ENCODE results near the gene ZC2HC1B.

The ZC2HC1B gene

DNA sequence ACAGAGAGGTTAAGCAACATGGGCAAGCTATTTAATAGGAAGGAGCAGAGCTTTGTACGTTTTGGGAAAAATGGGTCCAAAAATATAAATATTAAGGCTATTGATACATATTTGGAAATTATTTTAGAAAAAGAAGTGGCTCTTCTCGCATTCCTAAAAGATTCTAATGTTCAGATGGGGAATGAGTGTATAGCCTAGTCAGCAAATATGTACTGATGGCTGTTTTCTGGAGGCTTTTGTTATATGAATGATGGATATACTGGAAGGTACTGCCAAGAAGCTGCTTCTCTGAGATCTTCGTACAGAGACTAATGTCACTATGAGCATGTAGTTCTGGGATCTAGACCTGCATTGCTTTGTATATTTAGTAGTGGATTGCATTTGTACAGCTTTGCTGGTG, 72.1 kb downstream of the ZC2HC1B start:
- no peak for DNase-seq

GRCh38 chr6:143936778-143937667, 72.7 kb downstream of the ZC2HC1B start:
- DNase-seq = no peak

GRCh38 chr6:143937668-143937970, 73.3 kb downstream of the ZC2HC1B start:
- no peak for DNase-seq

DNA sequence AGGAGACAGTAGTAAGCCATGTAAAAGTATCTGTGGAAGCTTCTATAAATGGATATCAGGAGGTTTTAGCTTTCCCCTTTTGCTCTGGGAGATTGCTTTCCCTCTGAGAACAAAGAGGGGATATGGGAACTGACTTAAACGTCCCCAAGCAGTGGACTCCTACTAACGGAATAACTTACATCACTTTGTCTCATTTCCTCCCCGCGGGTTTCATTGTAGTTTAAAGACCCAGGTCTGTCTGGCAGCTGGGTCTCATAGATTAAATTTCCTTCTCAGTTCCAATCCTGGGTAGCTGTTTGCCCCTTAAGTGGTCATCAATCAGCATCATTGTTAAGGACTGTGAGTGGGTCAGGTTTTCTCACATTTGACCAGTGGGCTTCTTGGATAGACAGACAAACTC, 75.1 kb downstream of the ZC2HC1B start:
- DNase-seq = no peak

DNA sequence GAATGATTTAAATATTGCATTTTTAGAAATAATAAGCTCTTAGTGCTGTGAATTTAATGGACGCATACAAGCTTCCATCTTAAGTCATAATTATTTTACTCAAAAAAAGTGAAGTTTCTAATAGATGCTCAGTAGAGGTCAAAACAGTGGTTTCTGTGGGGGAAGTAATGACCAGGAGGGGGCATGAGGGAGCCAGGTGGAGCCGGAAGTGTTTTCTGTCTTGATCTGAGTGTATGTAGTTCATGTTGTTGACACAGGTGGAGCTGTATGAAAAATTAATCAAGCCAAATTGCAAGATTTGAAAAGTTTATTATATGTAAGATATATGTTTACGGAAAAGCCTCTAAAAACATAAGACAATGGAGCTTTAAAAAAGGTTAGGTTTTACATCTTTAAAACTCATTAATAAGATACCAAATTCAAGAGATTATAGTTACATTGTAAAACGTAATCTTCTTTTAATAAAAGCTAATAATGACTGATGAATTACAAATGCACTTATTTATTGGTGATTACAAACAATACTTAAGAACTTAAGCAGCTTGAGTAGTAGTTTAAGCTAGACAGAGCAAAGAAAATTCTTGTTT, 75.8 kb downstream of the ZC2HC1B start:
- DNase-seq = no peak

DNA sequence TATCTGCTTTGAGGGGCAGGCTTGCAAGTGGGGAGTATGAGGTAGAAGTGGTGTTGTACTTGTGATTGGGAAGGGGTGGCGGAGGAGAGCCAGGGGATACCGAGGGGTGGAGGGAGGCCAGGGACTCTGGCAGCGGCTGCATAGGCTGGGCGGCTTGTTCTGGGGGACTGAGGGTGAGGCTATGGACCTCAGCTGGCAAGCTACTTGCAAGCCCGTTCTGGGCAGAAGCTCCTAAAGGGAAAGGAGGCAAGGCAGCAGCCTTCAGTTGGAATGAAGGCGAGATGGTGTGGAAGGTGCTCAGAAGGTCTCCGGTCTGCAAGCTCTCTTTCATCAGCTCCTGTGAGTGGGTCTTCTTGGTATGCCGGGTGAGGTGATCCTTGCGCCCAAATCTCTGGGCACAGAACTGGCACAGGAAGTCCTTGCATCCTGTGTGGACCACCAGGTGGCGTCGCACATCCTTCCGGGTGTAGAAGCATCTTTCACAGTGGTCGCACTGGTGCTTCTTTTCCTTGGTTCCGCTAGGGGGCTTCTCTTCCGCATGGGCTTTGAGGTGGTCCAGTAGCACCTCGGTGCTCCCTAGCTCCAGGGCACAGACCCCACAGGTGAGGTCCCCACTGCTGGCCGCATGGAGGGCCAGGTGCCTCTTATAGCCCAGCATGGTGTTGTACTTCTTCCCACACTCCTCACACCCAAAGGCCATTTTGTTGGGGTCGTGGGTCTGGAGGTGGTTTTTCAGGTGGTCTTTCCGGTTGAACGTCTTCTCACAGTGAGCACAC, 77.8 kb downstream of the ZC2HC1B start:
- DNase-seq = peak; percentile 4 to 38

DNA sequence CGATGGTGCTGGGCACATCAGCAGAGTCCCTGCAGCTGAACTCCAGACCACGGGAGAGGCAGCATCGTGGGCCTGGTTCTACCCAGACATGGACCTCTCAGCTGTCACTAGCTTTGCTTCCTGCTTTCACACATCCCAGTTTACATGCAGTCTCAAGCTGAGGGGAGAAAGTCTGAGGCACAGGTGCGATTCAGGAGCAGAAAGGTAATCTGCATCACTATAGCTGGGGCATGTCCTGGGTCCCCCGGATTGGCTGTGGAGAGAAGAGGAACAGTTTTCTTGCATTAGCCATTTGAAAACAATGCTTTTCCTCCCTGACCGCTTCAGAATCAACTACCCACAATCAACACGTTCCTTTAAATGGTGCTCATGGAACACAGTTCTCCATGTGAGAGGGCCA, 83.9 kb downstream of the ZC2HC1B start:
- DNase-seq = no peak

DNA sequence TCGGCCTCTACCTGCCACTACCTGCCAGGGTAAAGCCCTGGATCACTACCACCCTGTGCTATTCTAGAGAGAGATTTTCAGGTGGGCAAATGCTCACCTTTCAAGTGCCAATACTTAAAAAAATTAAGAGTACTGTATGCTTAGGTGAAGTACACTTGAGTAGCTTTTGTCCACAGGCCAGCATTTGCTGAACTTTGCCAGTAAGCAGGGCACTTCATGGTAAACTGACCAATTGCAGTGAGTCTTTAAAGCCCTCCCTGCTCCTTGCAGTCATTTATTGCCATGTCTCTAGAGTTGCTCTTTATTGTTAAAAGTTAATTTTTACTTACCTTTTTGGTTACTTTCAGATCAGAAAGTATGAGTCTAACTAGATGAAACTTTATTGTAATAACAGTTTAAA, 85.3 kb downstream of the ZC2HC1B start:
- DNase-seq = no peak

DNA sequence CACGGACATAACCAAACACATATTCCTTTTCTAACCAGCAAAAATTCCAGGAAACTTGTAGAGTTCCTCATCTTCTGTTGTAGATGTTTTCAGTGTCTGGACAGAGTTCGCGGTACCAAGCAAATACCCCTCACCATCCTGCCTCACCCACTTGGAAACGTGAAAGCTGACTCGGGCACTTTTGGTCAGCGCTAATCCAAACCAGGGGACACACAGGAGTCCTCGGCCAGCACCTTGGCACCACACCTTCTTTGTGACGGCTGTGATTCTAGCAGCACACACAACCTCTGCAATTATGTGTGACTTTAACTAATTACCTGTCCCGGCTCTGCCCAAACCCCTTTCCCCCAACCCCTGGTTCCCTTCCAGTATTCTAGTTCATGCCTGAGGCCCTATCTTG, 85.7 kb downstream of the ZC2HC1B start:
- DNase-seq = no peak

- no peak for DNase-seq
Observed at GRCh38 chr6:143950875-143951274, 86.6 kb downstream of the ZC2HC1B start.

DNA sequence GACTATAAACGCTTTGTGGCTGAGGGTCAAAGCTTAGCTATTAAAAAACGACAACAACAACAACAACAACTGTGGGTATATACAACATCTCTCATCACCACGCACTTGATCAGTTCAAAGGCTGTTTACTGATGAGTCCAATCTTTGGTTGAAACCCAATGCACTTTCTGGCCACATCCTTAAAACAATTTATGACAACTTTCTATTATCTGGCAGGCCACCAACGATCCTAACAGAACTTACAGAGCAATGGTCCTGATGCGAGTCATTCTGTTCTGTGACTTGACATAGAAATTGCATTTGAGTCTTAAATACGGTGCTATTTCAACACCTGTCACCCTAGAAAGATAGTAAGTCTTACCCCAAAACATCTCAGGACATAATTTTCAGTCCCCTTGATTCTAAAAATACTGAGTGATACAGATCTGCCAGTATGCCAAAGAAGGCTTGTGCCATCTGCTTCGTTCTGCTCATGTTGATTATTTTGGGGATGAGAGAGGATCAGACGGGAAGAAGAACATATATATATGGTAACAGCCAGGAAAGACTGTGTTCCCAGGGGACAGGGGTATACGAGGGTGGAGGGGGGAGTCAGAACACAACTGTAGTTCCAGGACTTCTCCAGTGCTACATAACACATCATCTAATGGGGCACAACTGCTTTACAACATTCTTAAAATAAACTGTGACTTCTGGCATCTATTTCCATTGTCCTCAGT, 87.9 kb downstream of the ZC2HC1B start:
- no peak for DNase-seq

DNA sequence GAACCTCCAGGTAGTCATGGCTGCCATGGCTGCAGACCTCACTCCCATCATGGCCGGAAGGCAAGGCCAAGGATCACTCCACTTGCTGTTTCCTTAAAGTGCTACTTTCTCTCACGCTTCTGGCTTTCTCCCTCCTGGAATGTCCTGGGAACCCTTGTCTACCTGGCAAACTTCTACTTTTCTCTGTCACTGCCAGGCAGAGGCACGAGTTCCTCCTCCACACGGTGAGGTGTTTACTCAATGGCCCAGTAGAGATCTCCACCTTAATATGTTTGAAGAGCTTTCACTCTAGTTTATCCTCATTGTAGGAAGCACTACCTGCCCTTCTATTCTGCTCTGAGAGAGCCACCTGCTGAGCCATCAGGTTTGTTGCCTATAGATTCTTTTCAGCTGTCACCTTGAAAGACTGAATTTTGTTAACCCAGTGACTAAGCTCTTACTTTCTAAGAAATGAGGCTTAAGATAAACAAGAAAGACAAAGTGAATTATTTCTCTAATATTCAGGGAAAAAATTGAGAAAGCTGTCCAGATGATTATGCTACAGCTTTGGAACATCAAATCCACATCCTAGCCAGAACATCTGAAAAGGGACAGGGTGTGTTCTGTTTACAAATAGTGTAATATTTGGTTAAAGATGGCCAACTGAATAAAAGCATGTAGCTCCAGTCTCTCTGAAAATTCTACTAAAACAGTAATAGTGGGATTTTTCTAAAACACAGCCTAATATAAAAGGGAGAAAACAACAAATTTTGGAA, 88.8 kb downstream of the ZC2HC1B start:
- no peak for DNase-seq

DNA sequence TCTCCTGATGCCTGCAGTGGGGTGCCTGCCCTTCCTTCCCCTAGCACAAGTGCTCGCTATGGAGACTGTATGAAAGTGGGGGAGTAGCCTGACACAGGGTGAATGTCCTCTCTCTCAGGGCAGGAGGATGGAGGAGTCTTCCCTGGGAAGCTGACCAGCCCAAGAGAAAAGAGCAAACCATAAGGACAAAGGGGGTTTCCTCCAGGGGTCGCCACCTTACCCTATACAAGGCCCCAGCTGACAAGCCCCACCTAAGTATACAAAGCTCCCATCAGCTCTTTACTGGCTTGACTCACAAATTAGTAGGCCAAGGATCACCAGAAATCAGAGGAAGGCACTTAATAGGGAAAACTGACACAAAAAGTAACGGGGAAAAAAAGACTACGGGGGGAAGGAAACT, 89.6 kb downstream of the ZC2HC1B start:
- DNase-seq = no peak

DNA sequence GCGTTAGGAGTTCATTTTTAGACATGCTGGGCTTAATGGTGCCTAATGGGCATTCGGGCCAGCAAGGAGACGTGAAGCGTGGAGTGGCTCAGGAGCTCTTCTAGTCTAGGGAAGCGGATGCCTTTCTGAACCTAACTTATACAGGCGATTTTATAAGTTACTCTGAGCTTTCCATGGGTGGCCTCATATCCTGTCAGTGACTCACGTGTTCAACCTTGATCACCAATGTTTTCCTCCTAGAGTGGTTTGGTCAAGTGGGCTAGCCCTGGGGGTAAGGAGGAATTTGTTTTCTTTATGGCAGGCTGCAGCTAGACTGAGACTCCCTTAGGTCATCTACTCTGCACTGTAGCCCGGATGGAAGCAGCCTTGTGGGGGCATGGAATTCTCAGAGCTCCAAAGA, 91.7 kb downstream of the ZC2HC1B start:
- no peak for DNase-seq

GRCh38 chr6:143957679-143958274, 93.5 kb downstream of the ZC2HC1B start:
- DNase-seq = no peak

- DNase-seq = no peak
Observed at GRCh38 chr6:143958839-143959399, 94.6 kb downstream of the ZC2HC1B start.

DNA sequence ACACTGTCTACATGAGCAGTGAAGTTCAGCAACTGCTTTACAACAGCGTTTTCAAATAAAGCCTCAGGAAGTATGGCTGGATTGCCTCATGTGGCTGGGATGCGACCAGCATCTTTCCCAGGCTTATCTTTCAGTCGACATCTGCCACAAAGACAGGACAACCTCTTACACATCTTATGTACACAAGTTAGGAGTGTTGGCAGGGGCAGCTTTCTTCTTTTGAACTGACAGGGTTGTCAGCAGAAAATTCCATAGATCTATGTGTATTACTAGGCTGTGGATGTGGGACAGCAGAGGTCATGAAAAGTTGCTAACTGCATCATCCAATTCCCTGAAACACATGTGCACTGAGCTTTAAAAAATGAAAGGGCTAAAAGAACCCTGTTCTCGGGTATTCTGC, 95.7 kb downstream of the ZC2HC1B start:
- DNase-seq = no peak

DNA sequence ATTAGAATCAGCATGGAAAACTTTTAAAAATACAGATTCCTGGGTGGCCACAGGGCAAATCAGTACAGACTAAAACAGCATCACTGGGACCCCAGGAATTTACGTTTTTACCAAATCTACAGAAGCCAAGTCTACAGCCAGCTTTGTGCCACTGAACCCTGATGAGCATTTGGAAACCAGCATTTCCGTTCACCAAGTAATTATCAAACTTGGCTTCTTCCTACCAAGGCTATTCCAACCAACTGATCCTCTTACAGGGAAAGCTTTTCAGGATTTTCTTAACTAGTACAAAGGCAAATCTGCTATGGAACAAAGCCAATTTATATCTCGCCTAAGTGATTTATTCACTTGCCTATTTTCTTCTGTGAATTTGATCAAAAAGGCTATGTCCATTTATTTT, 96.8 kb downstream of the ZC2HC1B start:
- no peak for DNase-seq

DNA sequence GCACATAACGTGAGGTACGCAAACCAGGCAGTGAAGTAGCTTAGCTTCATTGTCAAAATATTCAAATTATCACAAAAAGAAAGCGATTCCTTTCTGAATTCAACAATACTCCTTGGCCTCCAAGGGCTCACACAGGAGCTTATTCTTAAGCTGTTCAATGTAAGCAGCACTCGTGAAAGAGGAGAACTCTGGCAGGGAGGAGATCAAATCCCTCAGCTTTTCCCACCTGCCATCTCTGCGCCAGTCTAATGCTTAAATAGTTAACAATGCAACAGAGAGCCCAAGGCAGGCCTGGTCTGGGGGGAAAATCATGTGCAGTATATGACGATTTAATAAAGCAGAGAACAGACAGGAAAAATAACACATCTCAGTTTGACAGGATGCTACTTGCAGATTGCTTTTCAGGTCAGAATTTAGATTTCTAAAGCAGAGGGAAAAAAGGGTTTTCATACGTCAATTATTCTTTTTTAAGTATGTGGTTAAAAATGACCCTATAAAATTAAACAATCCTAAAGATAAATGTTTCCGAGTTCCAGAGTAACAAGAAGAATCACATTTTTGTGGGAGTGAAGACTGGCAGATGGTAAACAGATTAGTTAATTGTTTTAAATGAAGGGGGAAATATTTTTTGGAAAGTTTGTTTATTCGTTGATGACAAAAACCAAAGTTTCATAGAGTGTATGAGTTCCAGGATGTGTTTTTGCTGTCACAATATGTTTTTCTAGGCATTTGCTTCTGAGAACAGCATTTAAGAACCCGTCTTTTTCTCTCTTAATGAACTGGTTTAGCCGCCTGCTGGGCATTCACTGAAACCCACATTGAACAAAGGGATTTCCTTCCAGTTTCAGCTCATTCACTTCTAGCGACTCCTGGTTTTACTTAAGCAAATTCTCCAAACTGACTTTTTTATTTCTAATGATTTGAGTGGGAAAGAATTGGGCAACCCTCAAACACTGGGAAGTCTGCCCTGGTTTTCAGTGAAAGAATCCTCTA, 97.9 kb downstream of the ZC2HC1B start:
- DNase-seq = no peak

DNA sequence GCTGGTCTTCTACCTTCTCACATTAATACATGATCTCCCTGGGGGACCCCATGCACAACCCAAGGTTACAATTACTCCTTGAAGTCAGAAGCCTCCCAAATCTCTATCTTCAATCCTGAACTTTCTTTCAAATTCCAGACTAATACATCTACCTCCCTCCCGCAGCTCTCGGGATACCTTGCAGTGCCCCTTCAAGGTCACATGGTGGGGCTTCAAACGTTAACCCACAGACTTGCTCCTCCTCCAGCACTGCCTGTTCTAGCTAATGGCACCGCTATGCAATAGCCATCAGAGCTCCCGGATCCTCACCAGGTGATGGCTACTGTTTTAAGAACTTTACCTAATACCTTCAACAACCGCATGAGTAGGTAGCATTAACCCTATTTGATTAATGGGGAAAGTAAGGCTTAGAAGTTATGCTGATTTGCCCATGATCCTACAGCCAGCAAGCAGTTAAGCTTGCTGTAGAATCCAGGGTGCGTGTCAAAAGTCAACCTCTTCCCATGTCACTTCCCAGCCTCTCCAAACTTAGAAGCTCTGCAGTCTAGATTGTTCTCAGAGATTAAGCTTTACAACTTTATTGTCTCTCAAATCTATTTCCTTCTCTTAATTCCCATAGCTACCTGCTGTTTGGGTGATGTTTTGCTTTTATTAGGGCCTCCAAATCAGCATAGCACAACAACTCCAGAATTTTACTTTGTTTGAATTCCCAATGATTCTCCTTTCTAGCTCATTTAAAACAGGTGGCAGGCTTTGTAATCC, 99.1 kb downstream of the ZC2HC1B start:
- no peak for DNase-seq
